H1 (cell line): Measurements from ENCODE around the gene CDPF1. TPM values are rescaled to one million over a fixed set of nuclear protein-coding genes. Genes with fewer than 3 reads are reported as not detected.

Source experiments
- CTCF ChIA-PET: fragments of 300-600 bp; sonication (Branson Sonifier 250); formaldehyde crosslinking; loops from one replicate; lab custom pipeline; 2021; ENCODE audit not compliant: partially characterized antibody; lab: Charles Lee
- POLR2A ChIA-PET: fragments of 300-600 bp; sonication (Branson Sonifier 250); formaldehyde crosslinking; loops from one replicate; lab custom pipeline; 2021; ENCODE audit warnings: inconsistent platforms; ENCODE audit not compliant: partially characterized antibody; lab: Charles Lee
- DNase-seq, 2 experiments: peaks; one replicate each; pipeline versions ENCODE4 v3.0.0 to v3.0.0-alpha.2; 2010 to 2022; ENCODE audit warnings: low spot score in 2 of 2, low read depth in 1 of 2, mixed read lengths in 1 of 2
- FAIRE-seq: peaks from 2 replicates; lab custom pipeline; 2011; peaks lifted over from hg19 to GRCh38; lab: Jason Lieb, UNC
- H2AFZ ChIP-seq: 2 replicates; pipeline ENCODE4 v1.8.1; 2012; ENCODE audit warnings: low read length, inconsistent platforms
- H2AK5ac ChIP-seq: 2 replicates; pipeline ENCODE4 v1.6.1; 2013; ENCODE audit warnings: low read depth, low read length
- H2BK120ac ChIP-seq: replicated peaks from 2 replicates; pipeline ENCODE3; 2013; ENCODE audit warnings: low read depth, low read length, inconsistent platforms
- H2BK12ac ChIP-seq: 2 replicates; pipeline ENCODE4 v1.6.1; 2013; ENCODE audit warnings: low read depth, low read length
- H2BK15ac ChIP-seq: 2 replicates; pipeline ENCODE4 v1.6.1; 2013; ENCODE audit warnings: low read length
- H2BK20ac ChIP-seq: 2 replicates; pipeline ENCODE4 v1.6.1; 2013; ENCODE audit warnings: low read length
- H2BK5ac ChIP-seq: 2 replicates; pipeline ENCODE4 v1.6.1; 2013; ENCODE audit warnings: low read depth, low read length
- H3K14ac ChIP-seq: 2 replicates; pipeline ENCODE4 v1.6.1; 2013; ENCODE audit warnings: inconsistent platforms; ENCODE audit not compliant: insufficient read length
- H3K18ac ChIP-seq: 2 replicates; pipeline ENCODE4 v1.6.1; 2013; ENCODE audit warnings: low read length; ENCODE audit errors: extremely low read depth
- H3K23ac ChIP-seq: 2 replicates; pipeline ENCODE4 v1.6.1; 2013; ENCODE audit warnings: inconsistent platforms; ENCODE audit not compliant: insufficient read length
- H3K23me2 ChIP-seq: 2 replicates; pipeline ENCODE4 v1.6.1; 2013; ENCODE audit warnings: low read depth, low read length
- H3K27ac ChIP-seq: 2 replicates; pipeline ENCODE4 v1.6.1; 2011; ENCODE audit warnings: low read depth, low read length, inconsistent platforms
- H3K27me3 ChIP-seq, 4 experiments: replicated peaks in 1 of 4; 1 replicate in 1 of 4; 2 replicates in 3 of 4; pipeline versions ENCODE4 v1.6.1 to v1.8.1; 2011 to 2013; ENCODE audit warnings: low read length in 3 of 4, mild to moderate bottlenecking in 3 of 4, inconsistent platforms in 2 of 4, mixed read lengths in 2 of 4, moderate library complexity in 1 of 4; ENCODE audit not compliant: control insufficient read depth in 3 of 4, insufficient read depth in 3 of 4; ENCODE audit errors: extremely low read depth in 1 of 4
- H3K36me3 ChIP-seq, 4 experiments: 2 replicates each; pipeline versions ENCODE4 v1.6.1 to v1.8.1; 2011 to 2013; ENCODE audit warnings: mild to moderate bottlenecking in 4 of 4, low read length in 3 of 4, moderate library complexity in 2 of 4, control low read depth in 1 of 4, inconsistent platforms in 1 of 4; ENCODE audit not compliant: insufficient read depth in 4 of 4, control insufficient read depth in 2 of 4
- H3K4ac ChIP-seq: replicated peaks from 2 replicates; pipeline ENCODE3; 2013; ENCODE audit warnings: low read length, low read depth, mixed read lengths, inconsistent platforms; ENCODE audit not compliant: insufficient read length
- H3K4me1 ChIP-seq, 4 experiments: replicated peaks in 1 of 4; 1 replicate in 1 of 4; 2 replicates in 3 of 4; pipeline versions ENCODE4 v1.6.1 to v1.8.1; 2011 to 2013; ENCODE audit warnings: low read length in 3 of 4, inconsistent platforms in 2 of 4, mixed read lengths in 1 of 4; ENCODE audit not compliant: insufficient read depth in 4 of 4, control insufficient read depth in 3 of 4
- H3K4me2 ChIP-seq, 2 experiments: 2 replicates each; pipeline versions ENCODE4 v1.6.1 to v1.8.1; 2011 to 2013; ENCODE audit warnings: low read depth in 2 of 2, low read length in 2 of 2, control low read depth in 1 of 2, inconsistent platforms in 1 of 2, mild to moderate bottlenecking in 1 of 2; ENCODE audit not compliant: insufficient read depth in 1 of 2
- H3K4me3 ChIP-seq, 4 experiments: fragments of 200-600, 300-600 bp in 1 of 4; sonication (generic), shearing (Covaris generic), sonication (Bioruptor Twin) in 1 of 4; 2 replicates each; pipeline versions ENCODE4 v1.5.1 to v1.8.1; 2011 to 2016; ENCODE audit warnings: low read length in 4 of 4, low read depth in 3 of 4, control low read depth in 2 of 4, inconsistent platforms in 2 of 4, mild to moderate bottlenecking in 2 of 4, mixed read lengths in 1 of 4, moderate library complexity in 1 of 4; ENCODE audit not compliant: insufficient read depth in 2 of 4; ENCODE audit errors: extremely low read depth in 1 of 4
- H3K56ac ChIP-seq: replicated peaks from 2 replicates; pipeline ENCODE3; 2013; ENCODE audit warnings: low read depth, mild to moderate bottlenecking, mixed read lengths, low read length, inconsistent platforms; ENCODE audit not compliant: insufficient read length
- H3K79me1 ChIP-seq: 2 replicates; pipeline ENCODE4 v1.6.1; 2013; ENCODE audit warnings: low read depth, low read length, control low read depth
- H3K79me2 ChIP-seq, 2 experiments: 2 replicates each; pipeline versions ENCODE4 v1.6.1 to v1.8.1; 2012 to 2013; ENCODE audit warnings: low read length in 2 of 2, mild to moderate bottlenecking in 2 of 2, inconsistent platforms in 1 of 2; ENCODE audit not compliant: insufficient read depth in 2 of 2, control insufficient read depth in 1 of 2
- H3K9ac ChIP-seq, 4 experiments: replicated peaks in 1 of 4; 1 replicate in 1 of 4; 2 replicates in 3 of 4; pipeline versions ENCODE4 v1.6.1 to v1.8.1; 2011 to 2013; ENCODE audit warnings: low read depth in 3 of 4, low read length in 3 of 4, control low read depth in 2 of 4, mild to moderate bottlenecking in 2 of 4, moderate library complexity in 2 of 4, inconsistent platforms in 1 of 4; ENCODE audit errors: extremely low read depth in 1 of 4
- H3K9me3 ChIP-seq, 2 experiments: 2 replicates each; pipeline versions ENCODE4 v1.6.1 to v1.8.1; 2012 to 2013; ENCODE audit warnings: mild to moderate bottlenecking in 2 of 2, moderate library complexity in 2 of 2, control low read depth in 1 of 2, inconsistent platforms in 1 of 2, low read depth in 1 of 2, low read length in 1 of 2, mixed read lengths in 1 of 2; ENCODE audit not compliant: insufficient read depth in 2 of 2
- H4K20me1 ChIP-seq, 2 experiments: replicated peaks in 1 of 2; 2 replicates each; pipeline versions ENCODE3 to v1.8.1; 2011 to 2013; ENCODE audit warnings: inconsistent platforms in 2 of 2, low read length in 2 of 2, mild to moderate bottlenecking in 1 of 2; ENCODE audit not compliant: insufficient read depth in 2 of 2, control insufficient read depth in 1 of 2
- H4K5ac ChIP-seq: 2 replicates; pipeline ENCODE4 v1.6.1; 2013; ENCODE audit warnings: low read length, low read depth, mixed read lengths, inconsistent platforms; ENCODE audit not compliant: insufficient read length
- H4K8ac ChIP-seq: 2 replicates; pipeline ENCODE4 v1.8.0; 2013; ENCODE audit warnings: mild to moderate bottlenecking, moderate library complexity, low read length, inconsistent platforms; ENCODE audit not compliant: insufficient read depth; ENCODE audit errors: extremely low read depth
- H4K91ac ChIP-seq: replicated peaks from 2 replicates; pipeline ENCODE3; 2013; ENCODE audit warnings: low read length, mixed read lengths, inconsistent platforms; ENCODE audit not compliant: insufficient read length
- SIN3A ChIP-seq, 2 experiments: IDR thresholded peaks in 1 of 2; conservative IDR thresholded peaks in 1 of 2; 2 replicates each; pipeline ENCODE4 v1.6.1; 2011 to 2012; ENCODE audit warnings: low read length in 2 of 2, improper control_type of control experiment in 1 of 2, low read depth in 1 of 2, mild to moderate bottlenecking in 1 of 2
- SIRT6 ChIP-seq: IDR thresholded peaks from one replicate; pipeline ENCODE4 v1.7.1; 2012; ENCODE audit warnings: low read length, inconsistent platforms
- SP2 ChIP-seq: IDR thresholded peaks from 2 replicates; pipeline ENCODE4 v1.6.1; 2012; ENCODE audit warnings: mild to moderate bottlenecking, low read length, inconsistent platforms
- WGBS, 2 experiments: shearing (Covaris generic) in 1 of 2; methylation state at CpG; one replicate each; pipeline versions ENCODE4 v1.1.6 to v1.1.7; 2013 to 2015; ENCODE audit warnings: low lambda C conversion rate in 2 of 2, mixed read lengths in 2 of 2, inconsistent platforms in 1 of 2, low coverage in 1 of 2, missing lambda C conversion rate in 1 of 2; ENCODE audit not compliant: insufficient replicate concordance in 2 of 2, insufficient coverage in 1 of 2, insufficient read length in 1 of 2; ENCODE audit errors: extremely low coverage in 1 of 2, missing lambda C conversion rate in 1 of 2; 5-methylcytosine and 5-hydroxymethylcytosine counted together
- polyA plus RNA-seq, 7 experiments: library from polyadenylated mRNA; depleted of rRNA in 3 of 7; stranded (reverse) in 5 of 7; unstranded in 2 of 7; fragments of >200 nt in 5 of 7; fragments of 200-250 nt in 2 of 7; gene quantifications; 1 replicate in 5 of 7; 2 replicates in 1 of 7; 4 replicates in 1 of 7; pipeline versions ENCODE4 v1.2.1 to v1.2.3, GENCODE V29; 2011 to 2013; ENCODE audit warnings: missing spikeins in 2 of 7, mixed read lengths in 2 of 7
- total RNA-seq: library from RNA; stranded (reverse); fragmentation: NEBNext Ultra II Directional; extraction: Animal tissue kit (Norgen Biotek cat#: 25700); gene quantifications from 2 replicates; pipeline ENCODE4 v1.2.1, GENCODE V29; 2021
- TF ChIP-seq, protein P1 (sequence below), 3 experiments: IDR thresholded peaks; 1 replicate in 2 of 3; 2 replicates in 1 of 3; pipeline versions ENCODE4 v1.5.1 to v1.6.1; 2011; ENCODE audit warnings: low read length in 3 of 3, mild to moderate bottlenecking in 3 of 3, inconsistent platforms in 2 of 3, low read depth in 1 of 3, moderate library complexity in 1 of 3; ENCODE audit not compliant: insufficient read depth in 1 of 3; ENCODE audit errors: control extremely low read depth in 1 of 3

CDPF1 gene
- total and polyA plus RNA-seq, 2 of the 8 experiments (the other 6 are each of a cell fraction or from before 2014, with no cell fraction given) = 9.7 to 13.7 TPM

DNA sequence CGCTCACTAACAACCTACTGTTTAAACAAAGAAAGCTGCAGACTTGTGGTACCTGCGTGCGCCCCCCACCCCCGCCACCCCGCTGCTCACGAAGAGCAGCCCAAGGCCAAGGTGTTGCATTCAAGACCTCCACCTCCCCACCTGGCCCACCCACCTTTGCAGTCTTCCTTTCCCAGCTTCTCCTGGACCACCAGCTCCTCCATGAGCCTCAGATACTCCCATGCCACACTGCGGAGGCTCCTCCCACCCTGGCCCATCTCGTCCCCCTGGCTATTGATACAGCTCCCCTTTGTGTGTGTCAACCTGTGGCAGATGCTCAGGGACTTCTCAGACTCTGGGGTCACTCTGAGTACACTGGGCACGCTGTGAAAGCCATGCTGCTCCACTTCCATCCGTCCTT, 3.9 kb downstream of the CDPF1 start:
- no peak overlapping the region for H2AFZ ChIP-seq
- H3K9ac ChIP-seq = no peak overlapping the region
- H3K27me3 ChIP-seq = peaks cover 0 to 4% (median 0%) of the 10 kb centered on the region in 4 experiments; a peak in 2 of 7 replicates
- H4K5ac ChIP-seq = no peak overlapping the region
- no peaks in the 10 kb centered on the region for H3K9me3 ChIP-seq
- no peak overlapping the region for H3K23ac ChIP-seq
- no peak overlapping the region for H2BK20ac ChIP-seq
- CTCF ChIA-PET = interaction anchor here (0.8 to 2.1 kb wide), 8 partner anchors 8 to 318 kb away, joined by 3 to 8 read pairs (median 3); partner anchors contain the start of gene PKDREJ
- peaks cover 0 to 3% (median 0%) of the 10 kb centered on the region in 4 experiments; a peak in 1 of 8 replicates for H3K36me3 ChIP-seq
- H4K91ac ChIP-seq = no peak overlapping the region
- DNase-seq (no peak), FAIRE-seq (no peak)
- POLR2A ChIA-PET = interaction anchor here (1.2 kb wide), 1 partner anchor 108 kb away, joined by 3 read pairs; no protein-coding TSS in a partner anchor
- no peak overlapping the region for H3K4me2 ChIP-seq
- H2BK120ac ChIP-seq = no peak overlapping the region
- WGBS, 2 experiments = 85% methylated on average over 8 of the region's 10 CpGs; no CpG with 5 or more reads in 1 of the 2 experiments
- H3K56ac ChIP-seq = no peak overlapping the region
- H3K23me2 ChIP-seq = peaks cover 5% of the 10 kb centered on the region; the same call in 1 of the 2 replicates
- H4K8ac ChIP-seq = no peak overlapping the region
- H2BK15ac ChIP-seq = no peak overlapping the region
- peaks cover 0 to 3% (median 2%) of the 10 kb centered on the region in 4 experiments; a peak in 4 of 7 replicates for H3K4me1 ChIP-seq
- no peak overlapping the region for H2BK5ac ChIP-seq
- no peak overlapping the region for H2BK12ac ChIP-seq
- no peak overlapping the region for H3K4me3 ChIP-seq
- no peak for TF ChIP-seq SP2
- no peak for TF ChIP-seq SIN3A (conservative IDR thresholded peaks at IDR 0.05 in 1 of 2, IDR thresholded peaks at IDR 0.05 in 1 of 2; ENCODE audit: low read depth in 1 of 2, low read length in 2 of 2)
- TF ChIP-seq, protein P1, sequence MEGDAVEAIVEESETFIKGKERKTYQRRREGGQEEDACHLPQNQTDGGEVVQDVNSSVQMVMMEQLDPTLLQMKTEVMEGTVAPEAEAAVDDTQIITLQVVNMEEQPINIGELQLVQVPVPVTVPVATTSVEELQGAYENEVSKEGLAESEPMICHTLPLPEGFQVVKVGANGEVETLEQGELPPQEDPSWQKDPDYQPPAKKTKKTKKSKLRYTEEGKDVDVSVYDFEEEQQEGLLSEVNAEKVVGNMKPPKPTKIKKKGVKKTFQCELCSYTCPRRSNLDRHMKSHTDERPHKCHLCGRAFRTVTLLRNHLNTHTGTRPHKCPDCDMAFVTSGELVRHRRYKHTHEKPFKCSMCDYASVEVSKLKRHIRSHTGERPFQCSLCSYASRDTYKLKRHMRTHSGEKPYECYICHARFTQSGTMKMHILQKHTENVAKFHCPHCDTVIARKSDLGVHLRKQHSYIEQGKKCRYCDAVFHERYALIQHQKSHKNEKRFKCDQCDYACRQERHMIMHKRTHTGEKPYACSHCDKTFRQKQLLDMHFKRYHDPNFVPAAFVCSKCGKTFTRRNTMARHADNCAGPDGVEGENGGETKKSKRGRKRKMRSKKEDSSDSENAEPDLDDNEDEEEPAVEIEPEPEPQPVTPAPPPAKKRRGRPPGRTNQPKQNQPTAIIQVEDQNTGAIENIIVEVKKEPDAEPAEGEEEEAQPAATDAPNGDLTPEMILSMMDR (IDR thresholded peaks at IDR 0.05; ENCODE audit: control extremely low read depth in 1 of 3, insufficient read depth in 1 of 3, low read depth in 1 of 3, low read length in 3 of 3) = no peak
- no peak for TF ChIP-seq SIRT6
- TF ChIP-seq, all 59 proteins: peak for 0
- no peak overlapping the region for H2AK5ac ChIP-seq
- H3K27ac ChIP-seq = no peak overlapping the region
- no peak overlapping the region for H3K4ac ChIP-seq
- H3K18ac ChIP-seq = no peak overlapping the region
- no peak overlapping the region for H3K14ac ChIP-seq
- H3K79me2 ChIP-seq = no peaks in the 10 kb centered on the region
- H3K79me1 ChIP-seq = no peaks in the 10 kb centered on the region; the same call in 1 of the 2 replicates
- no peaks in the 10 kb centered on the region for H4K20me1 ChIP-seq
